ENCODE measurements around the gene RNF157.

GRCh38 chr17:76120658-76121008, 119.7 kb downstream of the RNF157 start:
- no peak for TF ChIP-seq POLR2A (IDR thresholded peaks at IDR 0.05)
- TF ChIP-seq, protein P1, sequence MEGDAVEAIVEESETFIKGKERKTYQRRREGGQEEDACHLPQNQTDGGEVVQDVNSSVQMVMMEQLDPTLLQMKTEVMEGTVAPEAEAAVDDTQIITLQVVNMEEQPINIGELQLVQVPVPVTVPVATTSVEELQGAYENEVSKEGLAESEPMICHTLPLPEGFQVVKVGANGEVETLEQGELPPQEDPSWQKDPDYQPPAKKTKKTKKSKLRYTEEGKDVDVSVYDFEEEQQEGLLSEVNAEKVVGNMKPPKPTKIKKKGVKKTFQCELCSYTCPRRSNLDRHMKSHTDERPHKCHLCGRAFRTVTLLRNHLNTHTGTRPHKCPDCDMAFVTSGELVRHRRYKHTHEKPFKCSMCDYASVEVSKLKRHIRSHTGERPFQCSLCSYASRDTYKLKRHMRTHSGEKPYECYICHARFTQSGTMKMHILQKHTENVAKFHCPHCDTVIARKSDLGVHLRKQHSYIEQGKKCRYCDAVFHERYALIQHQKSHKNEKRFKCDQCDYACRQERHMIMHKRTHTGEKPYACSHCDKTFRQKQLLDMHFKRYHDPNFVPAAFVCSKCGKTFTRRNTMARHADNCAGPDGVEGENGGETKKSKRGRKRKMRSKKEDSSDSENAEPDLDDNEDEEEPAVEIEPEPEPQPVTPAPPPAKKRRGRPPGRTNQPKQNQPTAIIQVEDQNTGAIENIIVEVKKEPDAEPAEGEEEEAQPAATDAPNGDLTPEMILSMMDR (IDR thresholded peaks at IDR 0.05): no peak

Measured in adrenal gland (tissue), 5 donors.